ENCODE measurements around the gene CGNL1.

The CGNL1 gene

GRCh38 chr15:57436166-57436565 lies 59.9 kb downstream of the CGNL1 start:
- no peak overlapping the region for H3K4me3 ChIP-seq (ENCODE audit: low read depth in 1 of 2, low read length in 2 of 2)
- H4K20me1 ChIP-seq (ENCODE audit: insufficient read depth, low read length) = no peaks in the 10 kb centered on the region
- H3K9ac ChIP-seq (ENCODE audit: low read depth, low read length) = no peak overlapping the region
- TF ChIP-seq EZH2 (IDR thresholded peaks at IDR 0.05; ENCODE audit: borderline replicate concordance, low read depth, low read length, severe bottlenecking) = no peak
- no peak for TF ChIP-seq CTCF (IDR thresholded peaks at IDR 0.05; ENCODE audit: borderline replicate concordance, extremely low read depth, low read length, poor library complexity, severe bottlenecking)
- no peaks in the 10 kb centered on the region for H3K9me3 ChIP-seq (ENCODE audit: insufficient read depth, low read length, severe bottlenecking)
- H3K4me1 ChIP-seq (ENCODE audit: insufficient read depth, low read length) = no peaks in the 10 kb centered on the region
- no peak overlapping the region for H2AFZ ChIP-seq (ENCODE audit: low read depth, low read length)
- no peak for DNase-seq
- H3K27ac ChIP-seq (ENCODE audit: low read length) = no peak overlapping the region
- no peaks in the 10 kb centered on the region for H3K79me2 ChIP-seq (ENCODE audit: insufficient read depth, low read length)
- peaks cover 2% of the 10 kb centered on the region for H3K27me3 ChIP-seq (ENCODE audit: insufficient read depth, low read length, poor library complexity)
- no peaks in the 10 kb centered on the region for H3K36me3 ChIP-seq (ENCODE audit: insufficient read depth, low read length)
- ATAC-seq (ENCODE audit: insufficient read depth, low read depth) = no peak
- no peak overlapping the region for H3K4me2 ChIP-seq (ENCODE audit: insufficient read depth, low read length)

- TF ChIP-seq EZH2 (IDR thresholded peaks at IDR 0.05; ENCODE audit: borderline replicate concordance, low read depth, low read length, severe bottlenecking) (no peak), CTCF (IDR thresholded peaks at IDR 0.05; ENCODE audit: borderline replicate concordance, extremely low read depth, low read length, poor library complexity, severe bottlenecking) (no peak)
- Histone ChIP-seq H3K36me3 (ENCODE audit: insufficient read depth, low read length) (no peaks in the 10 kb centered on the region), H3K27me3 (ENCODE audit: insufficient read depth, low read length, poor library complexity) (peaks cover 2% of the 10 kb centered on the region), H3K4me2 (ENCODE audit: insufficient read depth, low read length) (no peak overlapping the region), H3K4me1 (ENCODE audit: insufficient read depth, low read length) (no peaks in the 10 kb centered on the region), H3K79me2 (ENCODE audit: insufficient read depth, low read length) (no peaks in the 10 kb centered on the region), H4K20me1 (ENCODE audit: insufficient read depth, low read length) (no peaks in the 10 kb centered on the region), H2AFZ (ENCODE audit: low read depth, low read length) (no peak overlapping the region), H3K4me3 (ENCODE audit: low read depth in 1 of 2, low read length in 2 of 2) (no peak overlapping the region), H3K27ac (ENCODE audit: low read length) (no peak overlapping the region), H3K9me3 (ENCODE audit: insufficient read depth, low read length, severe bottlenecking) (no peaks in the 10 kb centered on the region), H3K9ac (ENCODE audit: low read depth, low read length) (no peak overlapping the region)
- DNase-seq (no peak), ATAC-seq (ENCODE audit: insufficient read depth, low read depth) (no peak)
Observed at GRCh38 chr15:57436961-57437360, 60.7 kb downstream of the CGNL1 start.

- ATAC-seq (ENCODE audit: insufficient read depth, low read depth) (no peak), DNase-seq (no peak)
- no peaks in the 10 kb centered on the region for H3K79me2 ChIP-seq (ENCODE audit: insufficient read depth, low read length)
- H3K27me3 ChIP-seq (ENCODE audit: insufficient read depth, low read length, poor library complexity) = peaks cover 2% of the 10 kb centered on the region
- no peak overlapping the region for H3K4me2 ChIP-seq (ENCODE audit: insufficient read depth, low read length)
- no peak overlapping the region for H2AFZ ChIP-seq (ENCODE audit: low read depth, low read length)
- H3K9ac ChIP-seq (ENCODE audit: low read depth, low read length) = no peak overlapping the region
- H3K4me3 ChIP-seq (ENCODE audit: low read depth in 1 of 2, low read length in 2 of 2) = no peak overlapping the region
- no peaks in the 10 kb centered on the region for H4K20me1 ChIP-seq (ENCODE audit: insufficient read depth, low read length)
- TF ChIP-seq CTCF (IDR thresholded peaks at IDR 0.05; ENCODE audit: borderline replicate concordance, extremely low read depth, low read length, poor library complexity, severe bottlenecking) (no peak), EZH2 (IDR thresholded peaks at IDR 0.05; ENCODE audit: borderline replicate concordance, low read depth, low read length, severe bottlenecking) (no peak)
- no peaks in the 10 kb centered on the region for H3K9me3 ChIP-seq (ENCODE audit: insufficient read depth, low read length, severe bottlenecking)
- no peaks in the 10 kb centered on the region for H3K36me3 ChIP-seq (ENCODE audit: insufficient read depth, low read length)
- no peak overlapping the region for H3K27ac ChIP-seq (ENCODE audit: low read length)
- H3K4me1 ChIP-seq (ENCODE audit: insufficient read depth, low read length) = no peaks in the 10 kb centered on the region
Observed at GRCh38 chr15:57437564-57437963, 61.3 kb downstream of the CGNL1 start.

GRCh38 chr15:57438166-57438565 lies 61.9 kb downstream of the CGNL1 start:
- H3K9me3 ChIP-seq (ENCODE audit: insufficient read depth, low read length, severe bottlenecking) = no peaks in the 10 kb centered on the region
- no peak for DNase-seq
- TF ChIP-seq CTCF (IDR thresholded peaks at IDR 0.05; ENCODE audit: borderline replicate concordance, extremely low read depth, low read length, poor library complexity, severe bottlenecking) = no peak
- H3K4me2 ChIP-seq (ENCODE audit: insufficient read depth, low read length) = no peak overlapping the region
- ATAC-seq (ENCODE audit: insufficient read depth, low read depth) = no peak
- H4K20me1 ChIP-seq (ENCODE audit: insufficient read depth, low read length) = no peaks in the 10 kb centered on the region
- no peaks in the 10 kb centered on the region for H3K36me3 ChIP-seq (ENCODE audit: insufficient read depth, low read length)
- H3K4me3 ChIP-seq (ENCODE audit: low read depth in 1 of 2, low read length in 2 of 2) = no peak overlapping the region
- no peak overlapping the region for H2AFZ ChIP-seq (ENCODE audit: low read depth, low read length)
- no peak overlapping the region for H3K9ac ChIP-seq (ENCODE audit: low read depth, low read length)
- H3K27ac ChIP-seq (ENCODE audit: low read length) = no peak overlapping the region
- no peaks in the 10 kb centered on the region for H3K79me2 ChIP-seq (ENCODE audit: insufficient read depth, low read length)
- H3K27me3 ChIP-seq (ENCODE audit: insufficient read depth, low read length, poor library complexity) = peaks cover 2% of the 10 kb centered on the region
- H3K4me1 ChIP-seq (ENCODE audit: insufficient read depth, low read length) = no peaks in the 10 kb centered on the region

Data from DND-41 (cell line).